Measurements from ENCODE around the gene OSTF1. TPM values are rescaled to one million over a fixed set of nuclear protein-coding genes. Genes with fewer than 3 reads are reported as not detected.

Gene OSTF1
- total and polyA plus RNA-seq, 10 of the 15 experiments (the other 5 are each of a cell fraction or from before 2014, with no cell fraction given) = 36.2 to 82.4 (median 46.9) TPM

- TF ChIP-seq SREBF2 (IDR thresholded peaks at IDR 0.05; ENCODE audit: low read length) (no peak), ETV6 (conservative IDR thresholded peaks at IDR 0.05 in 1 of 2, IDR thresholded peaks at IDR 0.05 in 1 of 2; ENCODE audit: borderline replicate concordance in 1 of 2, low read depth in 1 of 2) (peak in 1 of 2 experiments; percentile 44; a peak in 1 of 4 replicates), BACH1 (IDR thresholded peaks at IDR 0.05; ENCODE audit: borderline replicate concordance) (no peak; the same call in 1 of the 2 replicates), MXI1 (IDR thresholded peaks at IDR 0.05; ENCODE audit: low read depth, low read length) (peak; percentile 51; the same call in 1 of the 2 replicates), CHD2 (IDR thresholded peaks at IDR 0.05; ENCODE audit: borderline replicate concordance, low read depth, low read length) (no peak), TAF1 (IDR thresholded peaks at IDR 0.05; ENCODE audit: borderline replicate concordance, low read depth, low read length) (0 out of 2 replicates have a peak, but pooled peaks have one; percentile 18), PAX5 (IDR thresholded peaks at IDR 0.05; ENCODE audit: borderline replicate concordance, low read depth, low read length) (no peak), EED (IDR thresholded peaks at IDR 0.05; ENCODE audit: low read depth) (peak; percentile 85), ZNF687 (IDR thresholded peaks at IDR 0.05) (no peak), MYB (IDR thresholded peaks at IDR 0.05; ENCODE audit: borderline replicate concordance, low read depth, low read length) (no peak), KLF5 (IDR thresholded peaks at IDR 0.05; ENCODE audit: partially characterized antibody) (no peak), YY1 (IDR thresholded peaks at IDR 0.05; ENCODE audit: low read depth, low read length) (no peak), POLR2A (IDR thresholded peaks at IDR 0.05; ENCODE audit: low read depth, low read length) (peak; percentile 15; the same call in 1 of the 2 replicates), TBL1XR1 (IDR thresholded peaks at IDR 0.05; ENCODE audit: low read depth, low read length) (no peak), FOXK2 (IDR thresholded peaks at IDR 0.05) (peak; percentile 69; the same call in 1 of the 2 replicates)
- TF ChIP-seq, protein P1, sequence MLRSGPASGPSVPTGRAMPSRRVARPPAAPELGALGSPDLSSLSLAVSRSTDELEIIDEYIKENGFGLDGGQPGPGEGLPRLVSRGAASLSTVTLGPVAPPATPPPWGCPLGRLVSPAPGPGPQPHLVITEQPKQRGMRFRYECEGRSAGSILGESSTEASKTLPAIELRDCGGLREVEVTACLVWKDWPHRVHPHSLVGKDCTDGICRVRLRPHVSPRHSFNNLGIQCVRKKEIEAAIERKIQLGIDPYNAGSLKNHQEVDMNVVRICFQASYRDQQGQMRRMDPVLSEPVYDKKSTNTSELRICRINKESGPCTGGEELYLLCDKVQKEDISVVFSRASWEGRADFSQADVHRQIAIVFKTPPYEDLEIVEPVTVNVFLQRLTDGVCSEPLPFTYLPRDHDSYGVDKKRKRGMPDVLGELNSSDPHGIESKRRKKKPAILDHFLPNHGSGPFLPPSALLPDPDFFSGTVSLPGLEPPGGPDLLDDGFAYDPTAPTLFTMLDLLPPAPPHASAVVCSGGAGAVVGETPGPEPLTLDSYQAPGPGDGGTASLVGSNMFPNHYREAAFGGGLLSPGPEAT (IDR thresholded peaks at IDR 0.05; ENCODE audit: low read depth) = peak; percentile 85
Measured at GRCh38 chr9:75088646-75089372, 495 bp downstream of the OSTF1 start (continued).

Measured in GM12878 (cell line).